DMS 273 (cell line): ENCODE data around the gene ANKRD52.
"Not testable (repeated sequence)": the region's sequence is repeated elsewhere in the genome, so short reads cannot be mapped to it uniquely, and the experiment has no call there.

ENCODE experiments used
- DNase-seq: peaks from one replicate; lab custom pipeline; 2025; ENCODE audit not compliant: unreplicated experiment; lab: John Stamatoyannopoulos, UW

The ANKRD52 gene

GRCh38 chr12:56216461-56216860, 41.7 kb downstream of the ANKRD52 start:
- DNase-seq, result peak; percentile 49

- DNase-seq, result no peak
Observed at GRCh38 chr12:56213878-56214277, 44.3 kb downstream of the ANKRD52 start.

GRCh38 chr12:56212361-56212760, 45.8 kb downstream of the ANKRD52 start:
- no peak for DNase-seq

GRCh38 chr12:56208006-56208405, 50.2 kb downstream of the ANKRD52 start:
- DNase-seq, result no peak

GRCh38 chr12:56206452-56207166, 51.6 kb downstream of the ANKRD52 start:
- DNase-seq, result peak; percentile 44

- DNase-seq, result peak; percentile 13
Observed at GRCh38 chr12:56205445-56205844, 52.7 kb downstream of the ANKRD52 start.

GRCh38 chr12:56204275-56204674, 53.9 kb downstream of the ANKRD52 start:
- no peak for DNase-seq

- DNase-seq, result no peak
Observed at GRCh38 chr12:56202838-56203237, 55.3 kb downstream of the ANKRD52 start.

GRCh38 chr12:56202366-56202765, 55.8 kb downstream of the ANKRD52 start:
- DNase-seq, result no peak

- DNase-seq, result no peak
Observed at GRCh38 chr12:56198836-56199235, 59.3 kb downstream of the ANKRD52 start.

- no peak for DNase-seq
Observed at GRCh38 chr12:56197921-56198635, 60.1 kb downstream of the ANKRD52 start.

- not testable (repeated sequence) for DNase-seq
Observed at GRCh38 chr12:56196818-56197550, 61.2 kb downstream of the ANKRD52 start.

- DNase-seq, result peak; percentile 93
Observed at GRCh38 chr12:56193025-56193578, 65.1 kb downstream of the ANKRD52 start.

- no peak for DNase-seq
Observed at GRCh38 chr12:56192582-56192981, 65.6 kb downstream of the ANKRD52 start.

- peak; percentile 14 for DNase-seq
Observed at GRCh38 chr12:56190695-56191155, 67.5 kb downstream of the ANKRD52 start.

GRCh38 chr12:56189918-56190694, 68.1 kb downstream of the ANKRD52 start:
- peak; percentile 92 for DNase-seq

- DNase-seq, result peak; percentile 94
Observed at GRCh38 chr12:56189099-56189917, 68.9 kb downstream of the ANKRD52 start, which contains the start of gene SMARCC2. TSS of gene SMARCC2 (minus strand) at chr12:56189483. CDS start at chr12:56189461, 22 bp downstream.

GRCh38 chr12:56188778-56189098, 69.4 kb downstream of the ANKRD52 start:
- DNase-seq, result peak; percentile 40

GRCh38 chr12:56188131-56188777, 69.9 kb downstream of the ANKRD52 start:
- DNase-seq, result no peak
